Measurements from ENCODE around the gene TMEM151A.
"Not testable (repeated sequence)": the region's sequence is repeated elsewhere in the genome, so short reads cannot be mapped to it uniquely, and the experiment has no call there.

TMEM151A gene

GRCh38 chr11:66310324-66310723 lies 18.6 kb downstream of the TMEM151A start:
- DNase-seq: no peak

DNA sequence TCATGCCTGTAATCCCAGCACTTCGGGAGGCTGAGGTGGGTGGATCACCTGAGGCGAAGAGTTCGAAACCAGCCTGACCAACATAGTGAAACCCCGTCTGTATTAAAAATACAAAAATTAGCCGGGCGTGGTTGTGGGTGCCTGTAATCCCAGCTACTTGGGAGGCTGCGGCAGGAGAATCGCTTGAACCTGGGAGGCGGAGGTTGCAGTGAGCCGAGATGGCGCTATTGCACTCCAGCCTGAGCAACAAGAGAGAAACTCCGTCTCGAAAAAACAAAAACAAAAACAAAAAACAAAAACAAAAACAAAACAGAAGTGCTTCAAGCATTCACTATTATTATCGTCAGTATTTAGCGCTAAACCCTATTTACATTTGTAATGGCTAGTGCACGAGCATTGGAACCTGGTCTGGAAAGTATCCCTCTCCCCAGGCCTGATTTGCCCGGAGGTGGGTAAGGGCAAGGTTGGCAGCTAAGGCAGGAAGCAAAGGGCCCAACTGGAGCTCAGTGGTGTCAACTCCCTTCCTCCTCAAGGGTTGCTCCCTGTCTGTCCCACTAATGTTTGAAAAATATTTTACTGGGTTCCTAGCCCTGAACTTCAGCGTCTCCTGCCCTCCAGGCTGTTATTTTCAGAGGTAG lies 19.2 kb downstream of the TMEM151A start:
- DNase-seq: not testable (repeated sequence)

DNA sequence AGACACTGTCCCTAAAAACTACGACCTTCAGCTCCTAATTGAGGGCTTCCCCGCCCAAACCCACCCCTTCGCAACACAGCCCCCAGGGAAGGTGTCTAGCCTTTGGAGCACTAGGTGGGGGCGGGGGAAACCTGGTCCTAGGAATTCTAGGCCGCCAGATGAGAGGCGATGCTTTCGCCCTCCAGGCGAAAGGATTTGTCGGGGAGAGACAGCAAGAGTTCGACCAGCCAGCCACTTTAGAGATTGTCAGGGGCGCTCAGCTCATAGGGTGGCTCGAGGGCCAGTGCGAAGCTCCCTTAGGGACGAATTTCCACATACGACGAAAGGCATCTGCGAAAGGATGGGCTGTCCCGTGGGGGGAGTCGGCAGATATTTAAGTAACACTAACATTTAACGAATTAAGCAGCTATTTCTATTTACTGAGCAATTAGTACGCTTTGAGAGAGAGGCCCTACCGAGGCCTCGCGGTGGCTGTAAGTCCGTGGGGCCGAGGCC lies 19.8 kb downstream of the TMEM151A start:
- DNase-seq: no peak

DNA sequence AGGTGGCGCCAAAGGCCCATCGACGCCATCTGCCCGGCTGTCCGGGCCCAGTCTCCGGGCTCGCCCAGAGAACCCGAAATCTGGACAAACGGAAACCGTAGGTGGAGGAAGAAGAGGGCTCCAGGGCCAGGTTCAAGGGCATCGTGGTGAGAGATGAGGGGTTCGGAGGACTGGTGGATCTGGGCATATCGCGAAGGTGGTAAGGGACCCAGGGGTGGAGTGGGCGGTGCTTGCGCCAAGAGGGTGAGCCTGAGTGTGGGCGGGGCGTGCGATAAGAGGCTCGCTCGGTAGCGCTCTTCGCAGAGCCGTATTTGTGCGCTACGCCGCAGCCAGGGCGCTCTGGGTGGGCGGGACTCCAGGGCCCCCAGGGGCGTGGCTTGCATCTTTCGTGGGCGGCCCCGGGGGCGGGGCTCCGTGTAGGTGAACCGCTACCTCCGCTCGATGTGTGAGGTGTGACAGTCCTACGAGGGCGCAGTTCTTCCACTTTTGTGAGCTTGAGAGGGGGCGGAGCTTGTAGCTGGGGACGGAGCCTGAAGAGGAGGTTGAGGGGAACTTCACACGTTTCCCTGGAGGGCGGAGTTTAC lies 20.4 kb downstream of the TMEM151A start:
- peak; percentile 89 for DNase-seq

- DNase-seq: peak; percentile 99
Observed at GRCh38 chr11:66312549-66313320, 21.0 kb downstream of the TMEM151A start.

- peak; percentile 67 for DNase-seq
Observed at GRCh38 chr11:66313321-66314185, 21.9 kb downstream of the TMEM151A start.

- DNase-seq: no peak
Observed at GRCh38 chr11:66314186-66314501, 22.4 kb downstream of the TMEM151A start.

DNA sequence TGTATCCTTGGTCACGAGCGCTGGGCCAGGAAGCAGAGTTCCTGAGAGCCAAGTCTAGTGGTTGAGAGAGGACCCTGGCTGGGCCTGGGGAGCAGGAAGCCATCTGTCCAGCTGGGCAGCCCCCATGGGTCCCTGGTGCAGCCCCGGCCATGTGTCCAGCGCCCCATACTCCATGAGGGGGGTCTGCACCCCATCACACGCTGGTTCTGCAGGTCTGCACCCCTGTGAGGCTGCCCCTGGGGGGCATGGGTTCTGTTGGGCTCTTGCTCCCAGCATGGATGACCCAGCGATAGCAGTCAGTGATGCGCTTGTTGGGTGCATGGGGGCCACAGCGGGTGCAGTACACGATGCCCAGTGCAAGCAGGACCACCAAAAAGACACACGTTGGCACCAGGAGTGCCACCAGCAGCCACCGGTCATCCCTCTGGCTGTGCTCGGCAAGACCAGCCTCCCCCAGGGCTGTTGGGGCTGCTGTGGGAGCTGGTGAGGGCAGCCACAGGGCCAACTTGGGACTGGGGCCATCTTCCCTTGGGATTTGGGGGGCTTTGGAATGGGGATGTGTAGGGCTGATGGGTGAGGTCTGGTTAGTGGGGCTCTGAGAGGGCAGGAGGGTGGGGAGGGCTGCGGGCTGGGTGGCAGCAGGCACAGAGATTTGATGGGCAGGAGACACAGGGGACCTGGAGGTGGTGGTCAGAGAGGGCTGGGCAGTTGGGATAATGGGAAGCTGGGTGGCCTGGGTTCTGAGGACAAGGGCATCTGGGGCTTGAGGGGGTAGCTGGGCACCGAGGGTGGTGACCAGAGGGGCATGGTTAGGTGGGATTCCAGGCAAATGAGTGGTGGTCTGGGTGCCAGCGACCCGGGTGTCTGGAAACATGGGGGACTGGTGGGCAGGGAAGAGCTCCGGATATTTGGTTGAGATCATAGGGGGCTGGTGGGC lies 23.1 kb downstream of the TMEM151A start:
- no peak for DNase-seq

- no peak for DNase-seq
Observed at GRCh38 chr11:66315498-66315885, 23.8 kb downstream of the TMEM151A start.

DNA sequence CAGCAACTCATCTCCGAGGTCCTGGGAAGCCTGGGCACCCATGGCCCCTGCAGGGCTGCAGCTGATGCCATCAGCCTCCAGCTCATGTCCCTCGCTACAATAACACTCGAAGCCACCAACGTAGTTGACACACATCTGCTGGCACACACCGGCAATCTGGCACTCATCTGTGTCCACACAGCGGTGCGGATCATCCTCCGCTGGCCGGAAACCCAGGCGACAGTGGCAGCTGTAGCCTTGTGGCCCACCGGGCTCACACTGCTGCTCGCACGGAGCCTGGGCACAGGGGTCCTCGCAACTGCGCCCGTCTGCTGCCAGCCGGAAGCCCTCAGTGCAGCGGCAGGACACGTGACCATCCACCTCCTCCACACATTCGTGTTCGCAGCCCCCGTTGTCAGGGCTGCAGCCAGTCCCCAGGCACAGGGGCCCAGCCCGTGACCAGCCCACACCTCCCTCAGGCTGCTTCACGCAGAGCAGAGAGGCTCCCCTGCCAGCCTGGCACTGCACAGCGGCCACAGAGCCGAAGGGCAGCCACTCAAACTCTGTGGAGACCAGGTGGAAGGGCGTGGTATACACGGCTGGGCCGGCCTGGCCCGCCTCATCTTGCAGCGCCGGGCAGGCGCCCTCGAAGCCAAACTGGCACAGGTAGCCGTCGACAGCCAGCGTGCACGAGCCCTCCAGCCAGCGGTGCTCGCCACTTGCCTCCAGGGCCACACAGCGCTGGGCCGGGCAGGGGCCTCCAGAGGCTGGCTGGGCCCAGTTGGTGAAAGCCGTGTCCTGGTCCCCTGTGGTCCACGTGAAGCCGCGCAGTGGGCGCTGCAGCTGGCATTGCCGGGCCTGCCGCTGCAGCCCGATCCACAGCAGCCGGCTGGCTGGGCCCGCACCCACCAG lies 24.5 kb downstream of the TMEM151A start:
- peak; percentile 8 for DNase-seq

- DNase-seq: peak; percentile 71
Observed at GRCh38 chr11:66316849-66317251, 25.2 kb downstream of the TMEM151A start, which contains the start of gene CD248. Gene CD248, minus strand, starts transcription at chr11:66317044. Its CDS starts 17 bp downstream, at chr11:66317027.

- DNase-seq: peak; percentile 60
Observed at GRCh38 chr11:66317322-66317722, 25.6 kb downstream of the TMEM151A start.

DNA sequence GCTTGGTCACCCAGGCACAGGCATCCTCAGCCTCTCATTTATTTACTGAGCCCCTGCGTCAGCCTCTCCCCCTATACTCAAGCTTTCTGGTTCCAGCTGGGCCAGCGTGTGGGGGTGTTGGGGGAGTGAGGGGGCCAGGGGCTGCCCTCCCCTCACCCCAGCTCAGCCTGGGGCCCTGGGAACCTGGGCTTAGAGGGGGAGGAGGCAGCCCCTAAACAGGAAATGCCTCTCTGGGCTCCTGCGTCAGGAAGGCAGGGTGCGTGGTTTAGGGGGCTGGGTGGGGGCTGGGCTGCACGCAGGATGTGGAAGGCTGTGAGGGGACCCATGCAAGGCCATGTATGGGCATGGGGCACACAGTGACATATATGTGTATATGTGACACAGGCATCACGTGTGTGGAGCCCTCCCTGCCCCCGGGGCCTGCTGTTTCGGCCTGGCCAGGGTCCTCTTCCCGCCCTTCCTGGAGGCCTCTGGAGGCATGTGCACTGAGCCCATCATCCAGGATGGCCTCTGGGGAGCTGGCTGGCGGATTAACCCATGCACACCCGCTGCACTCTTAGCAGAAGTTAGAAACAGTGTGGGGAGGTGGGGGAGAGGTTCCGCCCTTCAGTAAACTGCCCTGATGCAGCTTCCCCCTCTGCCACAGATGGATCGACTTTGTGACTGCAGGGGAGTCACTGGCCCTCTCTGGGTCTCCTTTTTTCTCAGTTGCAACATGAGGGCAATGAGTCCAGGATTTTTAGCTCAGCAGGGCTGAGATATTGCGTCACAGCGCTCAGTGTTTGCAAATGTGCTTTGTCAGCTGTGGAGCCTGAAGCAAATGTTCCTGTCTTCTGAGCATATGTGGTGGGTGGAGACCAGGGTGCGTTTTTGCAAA lies 26.3 kb downstream of the TMEM151A start:
- peak; percentile 90 for DNase-seq

GRCh38 chr11:66318600-66318970 lies 26.9 kb downstream of the TMEM151A start:
- no peak for DNase-seq

DNA sequence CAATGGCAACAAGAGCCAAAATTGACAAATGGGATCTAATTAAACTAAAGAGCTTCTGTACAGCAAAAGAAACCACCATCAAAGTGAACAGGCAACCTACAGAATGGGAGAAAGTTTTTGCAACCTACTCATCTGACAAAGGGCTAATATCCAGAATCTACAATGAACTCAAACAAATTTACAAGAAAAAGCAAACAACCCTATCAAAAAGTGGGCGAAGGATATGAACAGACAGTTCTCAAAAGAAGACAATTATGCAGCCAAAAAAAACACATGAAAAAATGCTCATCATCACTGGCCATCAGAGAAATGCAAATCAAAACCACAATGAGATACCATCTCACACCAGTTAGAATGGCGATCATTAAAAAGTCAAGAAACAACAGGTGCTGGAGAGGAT lies 28.6 kb downstream of the TMEM151A start:
- not testable (repeated sequence) for DNase-seq

- DNase-seq: not testable (repeated sequence)
Observed at GRCh38 chr11:66320748-66321147, 29.1 kb downstream of the TMEM151A start.

DNA sequence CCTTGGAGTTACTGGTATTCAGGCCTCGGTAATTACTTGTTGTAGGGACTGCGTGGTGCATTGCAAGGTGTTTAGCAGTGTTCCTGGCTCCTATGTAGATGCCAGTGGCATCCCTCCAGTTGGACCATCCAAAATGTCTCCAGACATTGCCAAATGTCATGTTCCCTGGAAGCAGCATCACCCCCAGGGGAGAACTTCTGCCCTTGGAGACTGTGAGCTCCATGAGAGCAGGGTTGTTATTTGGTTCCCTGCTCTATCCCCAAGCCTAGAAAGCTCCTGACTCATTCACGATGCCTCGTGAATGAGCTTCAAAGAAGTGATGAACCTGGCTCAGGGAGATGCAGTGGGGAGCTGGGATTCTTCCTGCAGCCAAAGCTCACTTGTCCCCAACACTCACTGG lies 29.9 kb downstream of the TMEM151A start:
- DNase-seq: no peak

GRCh38 chr11:66322732-66323427 lies 31.2 kb downstream of the TMEM151A start:
- DNase-seq: peak; percentile 43

DNA sequence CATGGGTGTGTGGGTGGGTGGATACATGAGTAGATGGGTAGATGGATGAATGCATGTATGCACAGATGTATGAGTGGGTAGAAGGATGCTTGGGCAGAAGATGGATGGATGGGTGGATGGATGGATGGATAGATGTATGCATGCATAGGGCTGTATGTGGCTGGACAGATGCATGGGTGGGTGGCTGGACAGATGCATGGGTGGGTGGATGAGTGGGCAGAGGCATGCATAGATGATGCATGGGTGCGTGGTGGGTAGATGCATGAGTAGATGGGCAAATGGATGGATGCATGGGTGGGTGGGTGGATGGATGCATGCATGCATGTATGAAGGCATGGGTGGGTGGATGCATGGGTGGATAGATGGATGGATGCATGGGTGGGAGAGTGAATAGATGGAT lies 32.0 kb downstream of the TMEM151A start:
- DNase-seq: no peak
